ENCODE data around the gene RPS6KA1. TPM values are rescaled to one million over a fixed set of nuclear protein-coding genes. Genes with fewer than 3 reads are reported as not detected.

RPS6KA1 gene
- total and polyA plus RNA-seq, 2 of the 13 experiments (the other 11 are each of a cell fraction or from before 2014, with no cell fraction given), result 19.6 to 24.2 TPM

DNA sequence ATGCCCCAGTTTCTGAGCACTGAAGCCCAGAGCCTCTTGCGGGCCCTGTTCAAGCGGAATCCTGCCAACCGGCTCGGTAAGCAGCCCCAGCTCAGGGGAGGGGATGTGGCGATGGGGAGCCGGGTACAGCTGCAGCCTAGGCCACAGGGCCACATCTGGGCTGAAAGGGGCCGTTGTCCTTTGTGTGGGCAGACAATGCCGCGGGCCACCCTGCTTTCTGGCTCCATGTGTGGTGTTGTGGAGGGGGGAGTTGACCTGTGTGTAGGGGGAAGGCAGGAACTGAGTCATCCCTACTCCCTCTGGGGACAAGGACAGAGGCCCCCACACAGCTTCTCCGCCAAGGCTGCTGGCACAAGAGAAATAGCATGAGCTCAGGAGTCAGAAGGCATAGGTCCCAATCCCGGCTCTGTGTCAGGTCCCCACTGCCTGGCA lies 26.0 kb downstream of the RPS6KA1 start (continued):
- TF ChIP-seq ZBTB4 (CRISPR knock-in tag; IDR thresholded peaks at IDR 0.05; ENCODE audit: borderline replicate concordance) (peak; percentile 74; the same call in 1 of the 2 replicates), ZFY (CRISPR knock-in tag; IDR thresholded peaks at IDR 0.05) (no peak), NCOR1 (IDR thresholded peaks at IDR 0.05; ENCODE audit: borderline replicate concordance, low read length) (no peak), ZSCAN30 (CRISPR knock-in tag; IDR thresholded peaks at IDR 0.05) (no peak), MZF1 (CRISPR knock-in tag; IDR thresholded peaks at IDR 0.05; ENCODE audit: borderline replicate concordance) (no peak), NRL (CRISPR knock-in tag; IDR thresholded peaks at IDR 0.05; ENCODE audit: borderline replicate concordance) (no peak), ZNF432 (CRISPR knock-in tag; IDR thresholded peaks at IDR 0.05; ENCODE audit: borderline replicate concordance) (no peak), MEIS2 (CRISPR knock-in tag; IDR thresholded peaks at IDR 0.05) (no peak), ZNF704 (CRISPR knock-in tag; IDR thresholded peaks at IDR 0.05; ENCODE audit: borderline replicate concordance) (no peak), BRF2 (CRISPR knock-in tag; IDR thresholded peaks at IDR 0.05) (no peak), NR3C1 (CRISPR knock-in tag; IDR thresholded peaks at IDR 0.05) (no peak), GABPA (IDR thresholded peaks at IDR 0.05; ENCODE audit: low read depth, low read length) (no peak), GABPA (CRISPR knock-in tag; IDR thresholded peaks at IDR 0.05; ENCODE audit: low read depth) (no peak), JDP2 (CRISPR knock-in tag; IDR thresholded peaks at IDR 0.05; ENCODE audit: borderline replicate concordance) (no peak), ZNF777 (CRISPR knock-in tag; IDR thresholded peaks at IDR 0.05) (no peak), ATAD3A (CRISPR knock-in tag; IDR thresholded peaks at IDR 0.05) (no peak), CBX1 (IDR thresholded peaks at IDR 0.05; ENCODE audit: low read depth) (no peak), ZNF34 (CRISPR knock-in tag; IDR thresholded peaks at IDR 0.05; ENCODE audit: borderline replicate concordance) (no peak), KDM2A (CRISPR knock-in tag; IDR thresholded peaks at IDR 0.05; ENCODE audit: borderline replicate concordance, low read depth) (no peak)
- TF ChIP-seq, protein P1, sequence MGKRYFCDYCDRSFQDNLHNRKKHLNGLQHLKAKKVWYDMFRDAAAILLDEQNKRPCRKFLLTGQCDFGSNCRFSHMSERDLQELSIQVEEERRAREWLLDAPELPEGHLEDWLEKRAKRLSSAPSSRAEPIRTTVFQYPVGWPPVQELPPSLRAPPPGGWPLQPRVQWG (CRISPR knock-in tag; IDR thresholded peaks at IDR 0.05; ENCODE audit: borderline replicate concordance, low read depth), result no peak
- TF ChIP-seq, protein P2, sequence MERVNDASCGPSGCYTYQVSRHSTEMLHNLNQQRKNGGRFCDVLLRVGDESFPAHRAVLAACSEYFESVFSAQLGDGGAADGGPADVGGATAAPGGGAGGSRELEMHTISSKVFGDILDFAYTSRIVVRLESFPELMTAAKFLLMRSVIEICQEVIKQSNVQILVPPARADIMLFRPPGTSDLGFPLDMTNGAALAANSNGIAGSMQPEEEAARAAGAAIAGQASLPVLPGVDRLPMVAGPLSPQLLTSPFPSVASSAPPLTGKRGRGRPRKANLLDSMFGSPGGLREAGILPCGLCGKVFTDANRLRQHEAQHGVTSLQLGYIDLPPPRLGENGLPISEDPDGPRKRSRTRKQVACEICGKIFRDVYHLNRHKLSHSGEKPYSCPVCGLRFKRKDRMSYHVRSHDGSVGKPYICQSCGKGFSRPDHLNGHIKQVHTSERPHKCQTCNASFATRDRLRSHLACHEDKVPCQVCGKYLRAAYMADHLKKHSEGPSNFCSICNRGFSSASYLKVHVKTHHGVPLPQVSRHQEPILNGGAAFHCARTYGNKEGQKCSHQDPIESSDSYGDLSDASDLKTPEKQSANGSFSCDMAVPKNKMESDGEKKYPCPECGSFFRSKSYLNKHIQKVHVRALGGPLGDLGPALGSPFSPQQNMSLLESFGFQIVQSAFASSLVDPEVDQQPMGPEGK (CRISPR knock-in tag; IDR thresholded peaks at IDR 0.05), result peak; percentile 79
- TF ChIP-seq, protein P3, sequence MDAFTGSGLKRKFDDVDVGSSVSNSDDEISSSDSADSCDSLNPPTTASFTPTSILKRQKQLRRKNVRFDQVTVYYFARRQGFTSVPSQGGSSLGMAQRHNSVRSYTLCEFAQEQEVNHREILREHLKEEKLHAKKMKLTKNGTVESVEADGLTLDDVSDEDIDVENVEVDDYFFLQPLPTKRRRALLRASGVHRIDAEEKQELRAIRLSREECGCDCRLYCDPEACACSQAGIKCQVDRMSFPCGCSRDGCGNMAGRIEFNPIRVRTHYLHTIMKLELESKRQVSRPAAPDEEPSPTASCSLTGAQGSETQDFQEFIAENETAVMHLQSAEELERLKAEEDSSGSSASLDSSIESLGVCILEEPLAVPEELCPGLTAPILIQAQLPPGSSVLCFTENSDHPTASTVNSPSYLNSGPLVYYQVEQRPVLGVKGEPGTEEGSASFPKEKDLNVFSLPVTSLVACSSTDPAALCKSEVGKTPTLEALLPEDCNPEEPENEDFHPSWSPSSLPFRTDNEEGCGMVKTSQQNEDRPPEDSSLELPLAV (CRISPR knock-in tag; conservative IDR thresholded peaks at IDR 0.05; ENCODE audit: low read depth), result no peak
